HepG2 (cell line): ENCODE results near the gene EPHA2.

ENCODE experiments used
- ARHGAP35 ChIP-seq: sonication (generic); formaldehyde crosslinking; IDR thresholded peaks from 2 replicates; pipeline ENCODE4 v1.9.0; 2022; ENCODE audit warnings: mild to moderate bottlenecking, inconsistent platforms, moderate library complexity, missing genetic modification reagents, borderline replicate concordance
- BHLHE40 ChIP-seq: IDR thresholded peaks from 2 replicates; pipeline ENCODE4 v1.6.1; 2011; ENCODE audit warnings: low read length, improper control_type of control experiment
- CTCF ChIP-seq: sonication (generic); formaldehyde crosslinking; IDR thresholded peaks from 2 replicates; pipeline ENCODE4 v1.5.0; 2020; ENCODE audit warnings: mild to moderate bottlenecking, missing genetic modification reagents, moderate library complexity
- E2F1 ChIP-seq: sonication (generic); formaldehyde crosslinking; IDR thresholded peaks from 2 replicates; pipeline ENCODE4 v1.5.0; 2020; ENCODE audit warnings: missing genetic modification reagents
- EZH2 ChIP-seq: conservative IDR thresholded peaks from 2 replicates; pipeline ENCODE4 v1.6.1; 2012; ENCODE audit warnings: mild to moderate bottlenecking, low read depth, low read length, moderate library complexity
- MAF1 ChIP-seq: sonication (generic); formaldehyde crosslinking; IDR thresholded peaks from 2 replicates; pipeline ENCODE4 v1.5.0; 2020; ENCODE audit warnings: missing genetic modification reagents, borderline replicate concordance
- MYNN ChIP-seq: sonication (generic); formaldehyde crosslinking; IDR thresholded peaks from 2 replicates; pipeline ENCODE4 v1.4.0; 2020; ENCODE audit warnings: mild to moderate bottlenecking, low read depth, missing genetic modification reagents
- RFXAP ChIP-seq: sonication (generic); formaldehyde crosslinking; IDR thresholded peaks from 2 replicates; pipeline ENCODE4 v1.4.0; 2020; ENCODE audit warnings: missing genetic modification reagents, borderline replicate concordance
- ZNF484 ChIP-seq: sonication (generic); formaldehyde crosslinking; IDR thresholded peaks from 2 replicates; pipeline ENCODE4 v1.5.1; 2020; ENCODE audit warnings: mild to moderate bottlenecking, low read depth, missing genetic modification reagents, borderline replicate concordance

- TF ChIP-seq CTCF (CRISPR knock-in tag) (0 out of 2 replicates have a peak, but pooled peaks have one; percentile 8), ARHGAP35 (CRISPR knock-in tag) (no peak), ZNF484 (no peak), MAF1 (CRISPR knock-in tag) (no peak), MYNN (no peak), RFXAP (CRISPR knock-in tag) (no peak), E2F1 (CRISPR knock-in tag) (no peak), BHLHE40 (no peak), EZH2 (no peak)
Measured at GRCh38 chr1:16116002-16116401, 39.9 kb downstream of the EPHA2 start.
